Stimulated activated CD8-positive, alpha-beta memory T cell treated with anti-CD3 and anti-CD28 coated beads, Interleukin-4, amount 100 ng/mL, for 48 hours (primary cell): ENCODE measurements around the gene CCL11.

Source experiments
- DNase-seq: peaks from one replicate; pipeline ENCODE4 v3.0.0-alpha.2; 2020

The CCL11 gene

DNA sequence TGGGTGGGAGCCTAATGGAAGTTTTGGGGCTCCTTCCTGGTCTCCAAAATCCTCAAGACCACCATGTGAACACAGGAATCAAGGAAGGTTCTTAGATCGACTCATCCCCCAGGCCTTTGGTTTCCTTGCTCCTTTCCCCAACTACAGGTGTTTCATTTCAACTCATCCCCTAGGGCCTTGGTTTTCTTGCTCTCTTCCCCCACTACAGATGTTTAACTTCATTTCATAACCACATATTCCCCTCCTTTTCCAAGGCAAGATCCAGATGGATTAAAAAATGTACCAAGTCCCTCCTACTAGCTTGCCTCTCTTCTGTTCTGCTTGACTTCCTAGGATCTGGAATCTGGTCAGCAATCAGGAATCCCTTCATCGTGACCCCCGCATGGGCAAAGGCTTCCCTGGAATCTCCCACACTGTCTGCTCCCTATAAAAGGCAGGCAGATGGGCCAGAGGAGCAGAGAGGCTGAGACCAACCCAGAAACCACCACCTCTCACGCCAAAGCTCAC lies at the start of gene CCL11:
Gene CCL11, plus strand, starts transcription at position 457 of the 507 bp plus-strand sequence. CDS start 67 bp downstream, outside the sequence.
- DNase-seq: no peak

DNA sequence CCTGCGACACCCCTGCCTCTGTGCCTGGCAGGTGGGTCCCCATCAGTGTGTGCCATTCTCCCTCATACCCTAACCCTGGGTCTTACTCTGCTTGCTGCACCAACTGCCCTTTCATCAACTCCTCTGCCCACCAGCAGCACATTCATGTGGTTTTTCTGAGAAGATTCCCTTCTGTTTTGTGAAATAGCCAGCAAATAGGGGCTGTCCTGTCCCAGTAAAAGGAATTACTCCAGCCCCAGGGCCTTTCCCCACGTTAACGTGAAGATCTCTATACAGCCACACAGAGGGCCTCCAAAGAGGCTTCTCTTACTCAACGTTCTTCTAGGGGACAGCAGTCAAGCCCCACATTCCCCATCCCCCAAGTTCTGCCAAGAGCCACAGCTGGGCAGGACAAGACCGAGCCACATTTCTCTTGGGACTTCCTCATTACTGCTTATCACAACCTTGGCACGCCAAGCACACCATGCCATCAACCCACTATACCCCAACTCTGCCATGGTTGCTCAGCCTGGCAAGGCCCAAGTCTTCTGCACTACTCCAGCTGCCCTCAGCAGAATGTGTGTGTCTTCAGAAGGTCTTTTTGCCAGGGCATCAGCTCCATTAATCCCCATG lies 49.2 kb upstream of the CCL11 start:
- no peak for DNase-seq

GRCh38 chr17:34237458-34237857 lies 48.1 kb upstream of the CCL11 start:
- no peak for DNase-seq

GRCh38 chr17:34241062-34241461 lies 44.5 kb upstream of the CCL11 start:
- no peak for DNase-seq

DNA sequence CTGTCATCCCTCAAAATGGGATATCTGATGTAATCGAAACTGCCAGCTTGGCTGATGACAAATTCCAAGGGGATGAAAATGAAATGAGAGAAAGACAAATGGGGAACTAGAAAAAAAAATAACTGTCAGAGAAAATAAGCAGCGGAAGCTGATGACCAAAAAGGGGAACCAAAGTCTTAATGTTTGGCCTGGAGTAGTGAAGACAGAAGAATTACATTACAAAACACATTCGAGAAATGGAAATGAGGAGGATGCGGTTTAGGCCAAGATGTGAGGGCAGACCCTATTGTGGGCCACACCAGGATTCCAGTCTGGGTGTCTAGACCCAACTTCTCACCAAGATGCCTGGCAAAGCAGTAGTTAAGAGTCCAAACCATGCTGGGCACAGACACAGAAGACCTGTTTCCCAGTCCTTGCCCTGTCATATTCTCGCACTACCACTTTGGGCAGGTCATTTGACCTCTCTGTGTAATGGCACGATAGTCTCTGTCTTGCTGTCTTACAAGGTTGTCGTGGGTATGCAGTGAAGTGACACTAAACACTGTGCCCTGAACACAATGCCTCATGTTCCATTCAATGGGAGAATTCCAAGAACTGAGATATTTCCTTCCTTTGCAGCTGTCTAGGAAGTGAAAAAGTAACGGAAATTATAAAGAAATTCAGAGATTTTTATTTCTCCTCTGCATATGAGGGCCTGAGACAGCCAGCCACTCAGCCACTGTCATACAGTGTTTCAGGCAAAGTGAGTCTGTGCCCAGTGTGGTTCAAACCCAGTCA lies 42.8 kb upstream of the CCL11 start:
- DNase-seq: no peak

DNA sequence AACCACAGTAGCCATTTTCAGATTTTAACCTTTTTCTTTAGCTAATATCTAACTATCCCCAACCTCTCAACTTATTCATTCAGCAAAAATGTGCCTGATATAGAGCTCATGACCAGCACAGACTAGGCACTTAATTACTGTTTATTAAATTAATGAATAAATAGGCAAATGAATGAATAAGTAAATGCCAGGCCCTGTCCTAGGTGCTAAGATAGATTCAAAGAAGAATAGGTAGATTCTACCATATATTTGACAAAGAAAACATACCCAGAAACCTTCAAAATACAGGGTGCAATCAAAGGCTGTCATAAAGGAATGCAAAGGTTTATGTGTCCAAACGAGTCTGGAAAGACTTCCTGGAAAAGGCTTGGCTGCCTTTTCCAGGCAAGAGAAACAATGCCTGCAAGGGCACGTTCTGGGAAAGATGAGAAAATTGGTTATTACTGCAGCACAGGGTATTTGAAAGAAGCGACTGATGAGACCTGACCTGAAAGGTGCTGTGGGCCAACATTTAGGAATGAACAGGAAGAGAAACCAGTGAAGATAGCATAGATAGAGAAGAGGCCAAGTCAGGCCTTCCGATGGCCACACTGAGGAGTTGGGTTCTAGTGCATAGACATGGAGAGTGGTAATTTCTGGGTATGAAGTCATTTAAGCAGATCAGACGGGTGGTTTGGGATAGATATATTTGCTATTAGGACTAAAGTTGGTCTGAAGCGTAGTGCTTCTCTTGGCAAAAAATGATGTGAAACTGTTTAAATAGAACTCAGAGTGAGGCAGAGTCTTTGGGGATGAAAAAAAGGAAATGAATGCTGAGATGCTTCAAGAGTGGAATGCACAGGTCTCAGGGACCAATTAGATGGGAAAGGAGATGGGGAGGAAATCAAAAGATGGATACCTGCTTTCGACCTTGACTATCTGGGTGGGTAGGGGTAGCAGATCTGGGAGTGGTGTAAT lies 41.9 kb upstream of the CCL11 start:
- DNase-seq: no peak

DNA sequence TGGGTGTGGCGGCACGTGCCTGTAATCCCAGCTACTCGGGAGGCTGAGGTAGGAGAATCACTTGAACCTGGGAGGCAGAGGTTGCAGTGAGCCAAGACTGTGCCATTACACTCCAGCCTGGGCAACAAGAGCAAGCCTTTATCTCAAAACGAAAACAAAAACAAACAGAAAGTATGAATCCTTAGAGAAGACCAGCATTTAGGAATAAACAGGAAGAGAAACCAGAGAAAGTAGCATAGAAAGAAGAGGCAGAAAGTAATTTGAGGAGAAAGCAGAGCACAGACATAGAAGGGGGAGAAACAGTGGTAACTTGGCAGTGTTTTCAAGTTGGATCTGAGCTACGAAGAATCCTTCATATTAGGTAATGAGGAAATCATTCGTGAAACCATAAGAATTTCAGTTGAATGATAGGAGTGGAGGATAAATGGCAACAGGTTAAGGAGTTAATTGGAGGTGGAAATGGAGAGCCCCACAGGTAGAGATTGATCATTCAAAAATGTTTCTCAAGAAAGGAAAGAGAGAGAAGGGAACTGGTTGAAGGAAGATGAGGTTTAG lies 40.1 kb upstream of the CCL11 start:
- DNase-seq: no peak

DNA sequence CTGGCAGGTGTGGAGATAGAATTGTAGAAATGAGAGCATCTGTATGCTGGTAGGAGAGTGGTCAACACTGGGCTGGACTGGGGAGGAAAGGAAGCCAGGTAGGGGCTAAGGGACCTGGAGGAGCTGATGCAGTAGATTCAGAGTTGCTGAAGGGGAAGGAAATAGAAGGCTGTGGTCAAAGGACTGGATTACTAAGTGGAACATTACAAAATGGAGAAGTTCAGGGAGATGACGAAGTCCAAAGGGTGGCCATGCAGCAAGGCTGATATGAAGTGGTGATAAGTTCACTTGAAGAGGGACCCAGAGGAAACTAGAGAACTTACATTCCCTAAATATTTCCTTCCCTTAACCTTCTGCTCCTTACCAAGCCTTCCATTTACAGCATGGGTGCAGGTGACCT lies 39.1 kb upstream of the CCL11 start:
- DNase-seq: no peak

GRCh38 chr17:34246881-34247280 lies 38.7 kb upstream of the CCL11 start:
- no peak for DNase-seq

DNA sequence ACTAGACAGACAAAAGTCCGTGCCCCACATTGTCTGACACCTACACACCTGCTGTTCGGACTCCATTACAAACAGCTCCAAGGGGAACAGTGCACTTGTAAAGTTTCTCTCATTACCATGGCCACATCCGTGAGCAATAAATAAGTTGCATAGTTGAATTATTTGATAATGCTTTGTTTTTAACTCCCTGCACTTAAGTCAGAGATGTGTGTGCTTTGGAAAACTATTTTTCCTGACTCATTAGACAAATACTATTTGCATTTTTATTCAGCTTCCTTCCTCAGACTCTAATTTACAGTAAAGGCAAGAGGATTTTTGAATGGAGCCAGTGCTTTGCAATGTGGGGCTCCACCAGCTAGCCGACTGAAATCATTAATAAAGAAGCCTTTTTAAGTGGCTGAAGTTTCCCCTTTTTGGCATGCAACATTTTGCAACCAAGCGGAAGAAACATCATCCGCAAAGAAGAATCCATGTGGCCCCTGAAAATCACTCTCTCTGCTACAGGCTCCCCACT lies 37.0 kb upstream of the CCL11 start:
- DNase-seq: no peak

GRCh38 chr17:34249061-34249460 lies 36.5 kb upstream of the CCL11 start:
- no peak for DNase-seq

DNA sequence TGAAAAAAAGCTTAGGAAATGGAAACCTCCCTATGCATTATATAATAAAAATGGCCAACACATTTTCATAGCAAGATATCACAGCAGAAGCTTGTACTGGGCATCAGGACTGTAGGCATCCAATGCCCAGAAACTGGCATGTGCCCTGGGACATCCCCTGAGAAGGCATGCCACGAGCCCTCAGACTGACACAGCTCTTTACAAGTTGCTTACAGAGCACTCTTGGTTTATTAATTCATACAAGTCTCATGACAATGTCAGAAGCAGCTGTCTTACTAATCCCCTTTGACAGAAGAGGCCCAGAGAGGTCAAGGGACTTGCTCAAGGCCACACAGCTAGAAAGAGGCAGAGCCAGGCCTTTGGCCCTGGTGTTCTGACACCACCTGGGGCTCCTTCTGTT lies 36.1 kb upstream of the CCL11 start:
- no peak for DNase-seq

DNA sequence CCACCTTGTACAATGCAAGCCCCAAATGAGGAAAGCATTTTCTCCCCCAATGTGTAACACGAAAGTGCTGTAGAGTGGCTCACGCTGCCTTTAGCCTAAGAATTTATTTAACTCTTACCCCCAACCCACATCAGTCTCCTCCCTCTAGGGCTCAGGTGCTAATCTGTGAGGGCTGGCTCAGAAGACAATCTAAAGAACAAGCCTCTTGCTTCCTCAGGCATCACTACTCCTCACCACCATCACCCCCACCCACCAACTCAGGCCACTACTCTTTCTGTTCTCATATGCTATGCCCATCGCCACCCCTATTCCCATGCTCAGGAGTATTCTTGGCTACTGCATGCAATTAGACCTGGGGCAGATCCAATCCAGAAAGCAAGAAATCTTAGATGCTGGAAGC lies 34.4 kb upstream of the CCL11 start:
- no peak for DNase-seq

- DNase-seq: no peak
These were observed 33.5 kb upstream of the CCL11 start for GRCh38 chr17:34252095-34252443.

GRCh38 chr17:34252444-34253138 lies 33.0 kb upstream of the CCL11 start:
- DNase-seq: no peak

DNA sequence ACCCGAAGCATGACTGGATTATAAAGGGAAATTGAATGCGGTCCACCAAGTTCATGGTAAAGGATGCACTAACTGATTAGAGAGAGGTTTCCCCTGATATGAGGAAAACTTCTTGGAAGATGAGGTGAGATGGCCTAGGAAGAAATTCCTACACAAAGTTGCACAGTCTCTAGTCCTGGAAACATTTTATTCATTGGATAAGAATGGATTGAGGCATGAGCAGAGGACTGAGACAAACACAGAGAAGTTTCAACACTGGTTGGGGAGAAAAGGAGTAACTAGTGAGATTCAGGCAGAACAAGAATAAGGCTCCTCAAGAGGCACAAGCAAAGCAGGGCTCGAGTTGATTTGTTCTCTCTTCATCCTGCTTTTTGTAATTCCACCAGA lies 32.4 kb upstream of the CCL11 start:
- DNase-seq: no peak

- no peak for DNase-seq
These were observed 31.4 kb upstream of the CCL11 start for GRCh38 chr17:34254146-34254545.

- DNase-seq: no peak
These were observed 30.7 kb upstream of the CCL11 start, which contains the start of gene CCL2 for GRCh38 chr17:34254651-34255380. Gene CCL2, plus strand, starts transcription at chr17:34255285. Its CDS starts 65 bp downstream, at chr17:34255350.

- DNase-seq: no peak
These were observed 30.2 kb upstream of the CCL11 start for GRCh38 chr17:34255381-34255732.

DNA sequence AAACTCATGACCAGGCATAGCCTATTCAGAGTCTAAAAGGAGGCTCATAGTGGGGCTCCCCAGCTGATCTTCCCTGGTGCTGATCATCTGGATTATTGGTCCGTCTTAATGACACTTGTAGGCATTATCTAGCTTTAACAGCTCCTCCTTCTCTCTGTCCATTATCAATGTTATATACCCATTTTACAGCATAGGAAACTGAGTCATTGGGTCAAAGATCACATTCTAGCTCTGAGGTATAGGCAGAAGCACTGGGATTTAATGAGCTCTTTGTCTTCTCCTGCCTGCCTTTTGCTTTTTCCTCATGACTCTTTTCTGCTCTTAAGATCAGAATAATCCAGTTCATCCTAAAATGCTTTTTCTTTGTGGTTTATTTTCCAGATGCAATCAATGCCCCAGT lies 29.7 kb upstream of the CCL11 start:
- DNase-seq: no peak

- DNase-seq: no peak
These were observed 28.1 kb upstream of the CCL11 start for GRCh38 chr17:34257299-34257985.
